Liver (tissue), 9 donors: Measurements from ENCODE around the gene SPTB. TPM values are rescaled to one million over a fixed set of nuclear protein-coding genes. Genes with fewer than 3 reads are reported as not detected.

ENCODE experiments used
- DNase-seq: peaks from one replicate; pipeline ENCODE4 v3.0.0-alpha.2; 2017; ENCODE audit warnings: low spot score
- H3K27ac ChIP-seq, 2 donors: one replicate each; pipeline ENCODE4 v1.7.0; 2013; ENCODE audit warnings: inconsistent platforms in 2 of 2, low read length in 2 of 2, control low read depth in 1 of 2, low read depth in 1 of 2, mild to moderate bottlenecking in 1 of 2
- H3K27me3 ChIP-seq, 4 donors: one replicate each; pipeline versions ENCODE4 v1.6.1 to v1.7.0; 2013; ENCODE audit warnings: low read length in 3 of 4, inconsistent platforms in 1 of 4, mild to moderate bottlenecking in 1 of 4, moderate library complexity in 1 of 4; ENCODE audit not compliant: control insufficient read depth in 4 of 4, insufficient read depth in 4 of 4
- H3K36me3 ChIP-seq, 4 donors: one replicate each; pipeline versions ENCODE4 v1.6.1 to v1.7.0; 2013; ENCODE audit warnings: low read length in 3 of 4, mild to moderate bottlenecking in 3 of 4, low read depth in 1 of 4, moderate library complexity in 1 of 4; ENCODE audit not compliant: control insufficient read depth in 4 of 4, insufficient read depth in 3 of 4
- H3K4me1 ChIP-seq, 4 donors: one replicate each; pipeline versions ENCODE4 v1.6.1 to v1.7.0; 2013; ENCODE audit warnings: low read length in 3 of 4, mild to moderate bottlenecking in 3 of 4, moderate library complexity in 1 of 4; ENCODE audit not compliant: control insufficient read depth in 4 of 4, insufficient read depth in 4 of 4
- H3K4me3 ChIP-seq, 3 donors: one replicate each; pipeline versions ENCODE4 v1.6.1 to v1.7.0; 2013; ENCODE audit warnings: low read length in 3 of 3, control low read depth in 1 of 3, low read depth in 1 of 3, mild to moderate bottlenecking in 1 of 3
- H3K9ac ChIP-seq, 2 donors: one replicate each; pipeline ENCODE4 v1.7.0; 2013; ENCODE audit warnings: low read length in 2 of 2, mild to moderate bottlenecking in 2 of 2, moderate library complexity in 2 of 2, control low read depth in 1 of 2, low read depth in 1 of 2
- H3K9me3 ChIP-seq, 4 donors: one replicate each; pipeline versions ENCODE4 v1.6.1 to v1.7.0; 2013; ENCODE audit warnings: low read length in 3 of 4; ENCODE audit not compliant: control insufficient read depth in 4 of 4
- EGR1 ChIP-seq, 2 donors: IDR thresholded peaks; 2 replicates each; pipeline ENCODE4 v1.6.1; 2016 to 2018; ENCODE audit warnings: antibody characterized with exemption in 2 of 2, low read depth in 2 of 2
- FOXA1 ChIP-seq: IDR thresholded peaks from 2 replicates; pipeline ENCODE4 v1.6.1; 2016; ENCODE audit warnings: antibody characterized with exemption
- FOXA2 ChIP-seq: IDR thresholded peaks from 2 replicates; pipeline ENCODE4 v1.6.1; 2016; ENCODE audit warnings: antibody characterized with exemption
- GABPA ChIP-seq, 2 donors: IDR thresholded peaks in 1 of 2; conservative IDR thresholded peaks in 1 of 2; 2 replicates each; pipeline ENCODE4 v1.6.1; 2016; ENCODE audit warnings: antibody characterized with exemption in 2 of 2, mild to moderate bottlenecking in 1 of 2, moderate library complexity in 1 of 2
- HNF4A ChIP-seq, 2 donors: conservative IDR thresholded peaks; 2 replicates each; pipeline ENCODE4 v1.6.1; 2016; ENCODE audit warnings: antibody characterized with exemption in 2 of 2, mild to moderate bottlenecking in 2 of 2
- JUND ChIP-seq, 2 donors: IDR thresholded peaks; 2 replicates each; pipeline ENCODE4 v1.6.1; 2016; ENCODE audit warnings: antibody characterized with exemption in 2 of 2
- NR2F2 ChIP-seq: IDR thresholded peaks from 2 replicates; pipeline ENCODE4 v1.6.1; 2016; ENCODE audit warnings: antibody characterized with exemption
- RAD21 ChIP-seq, 2 donors: IDR thresholded peaks; 2 replicates each; pipeline ENCODE4 v1.6.1; 2016; ENCODE audit warnings: antibody characterized with exemption in 2 of 2, mild to moderate bottlenecking in 2 of 2
- RXRA ChIP-seq, 2 donors: IDR thresholded peaks; 2 replicates each; pipeline ENCODE4 v1.6.1; 2017 to 2018; ENCODE audit warnings: antibody characterized with exemption in 2 of 2, mild to moderate bottlenecking in 1 of 2
- SP1 ChIP-seq: IDR thresholded peaks from 2 replicates; pipeline ENCODE4 v1.6.1; 2018; ENCODE audit warnings: antibody characterized with exemption, mild to moderate bottlenecking
- TAF1 ChIP-seq: conservative IDR thresholded peaks from 2 replicates; pipeline ENCODE4 v1.6.1; 2016; ENCODE audit warnings: antibody characterized with exemption, mild to moderate bottlenecking
- YY1 ChIP-seq: IDR thresholded peaks from 2 replicates; pipeline ENCODE4 v1.6.1; 2016; ENCODE audit warnings: antibody characterized with exemption, mild to moderate bottlenecking
- WGBS: extraction: QIAGEN DNeasy Blood & Tissue Kit; methylation state at CpG from one replicate; pipeline ENCODE4 v1.1.7; 2013; 5-methylcytosine and 5-hydroxymethylcytosine counted together
- polyA plus RNA-seq, 2 donors: library from polyadenylated mRNA; stranded (reverse) in 1 of 2; unstranded in 1 of 2; fragments of 200-250 nt in 1 of 2; fragments of >200 nt in 1 of 2; fragmentation: Nextera tagmentation in 1 of 2; extraction: Ambion mirVana in 1 of 2; gene quantifications; one replicate each; pipeline versions ENCODE4 v1.2.1 to v1.2.3, GENCODE V29; 2013 to 2015
- total RNA-seq, 2 donors: library from RNA; depleted of rRNA; stranded (reverse); fragments of >200 nt; gene quantifications; one replicate each; pipeline ENCODE4 v1.2.3, GENCODE V29; 2014
- TF ChIP-seq, protein P1 (sequence below): IDR thresholded peaks from 2 replicates; pipeline ENCODE4 v1.6.1; 2016; ENCODE audit warnings: antibody characterized with exemption
- TF ChIP-seq, protein P2 (sequence below): IDR thresholded peaks from 2 replicates; pipeline ENCODE4 v1.6.1; 2016; ENCODE audit warnings: antibody characterized with exemption
- TF ChIP-seq, protein P3 (sequence below): IDR thresholded peaks from 2 replicates; pipeline ENCODE4 v1.6.1; 2016; ENCODE audit warnings: antibody characterized with exemption, mild to moderate bottlenecking
- TF ChIP-seq, protein P4 (sequence below): IDR thresholded peaks from 2 replicates; pipeline ENCODE4 v1.6.1; 2016; ENCODE audit warnings: antibody characterized with exemption
- TF ChIP-seq, protein P5 (sequence below): fragments of 150-350 bp; IDR thresholded peaks from 2 replicates; pipeline ENCODE4 v1.5.1; 2017; ENCODE audit warnings: improper control_type of control experiment, low read depth, low read length; ENCODE audit not compliant: missing input control
- donor health status: healthy.
- donor health status: healthy.
- donor health status: healthy.
- donor health status: healthy.
- donor health status: healthy.

Gene SPTB
- total and polyA plus RNA-seq, 4 donors: 0.12 to 332 (median 0.26) TPM

DNA sequence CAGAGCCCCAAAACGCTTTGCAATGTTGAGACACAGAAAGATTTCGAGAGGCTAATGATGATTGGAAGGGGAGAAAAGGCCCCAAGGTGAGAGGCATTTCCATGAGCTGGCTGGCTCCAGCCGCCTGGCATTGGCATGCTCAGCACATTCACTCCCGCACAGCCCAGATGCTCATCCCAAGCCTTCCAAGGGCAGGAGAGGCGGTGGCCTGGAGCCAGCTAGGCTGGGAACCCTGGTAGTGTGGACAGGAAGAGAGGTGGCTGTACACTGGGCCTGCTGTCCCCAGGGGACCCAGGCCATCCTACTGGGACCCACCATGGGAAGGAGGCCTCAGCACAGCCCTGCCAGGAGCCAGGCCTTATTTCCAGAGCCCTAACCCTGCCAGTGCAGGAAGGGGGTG, 72.2 kb downstream of the SPTB start:
- TF ChIP-seq HNF4A (conservative IDR thresholded peaks at IDR 0.05) (no peak), FOXA2 (no peak), YY1 (no peak), NR2F2 (no peak), FOXA1 (no peak), EGR1 (IDR thresholded peaks at IDR 0.05; ENCODE audit: low read depth in 2 of 2) (no peak), GABPA (IDR thresholded peaks at IDR 0.05 in 1 of 2, conservative IDR thresholded peaks at IDR 0.05 in 1 of 2) (no peak), RXRA (IDR thresholded peaks at IDR 0.05) (no peak), SP1 (no peak), TAF1 (no peak), RAD21 (IDR thresholded peaks at IDR 0.05) (no peak), JUND (IDR thresholded peaks at IDR 0.05) (no peak)
- TF ChIP-seq, protein P1, sequence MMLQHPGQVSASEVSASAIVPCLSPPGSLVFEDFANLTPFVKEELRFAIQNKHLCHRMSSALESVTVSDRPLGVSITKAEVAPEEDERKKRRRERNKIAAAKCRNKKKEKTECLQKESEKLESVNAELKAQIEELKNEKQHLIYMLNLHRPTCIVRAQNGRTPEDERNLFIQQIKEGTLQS: no peak
- TF ChIP-seq, protein P2, sequence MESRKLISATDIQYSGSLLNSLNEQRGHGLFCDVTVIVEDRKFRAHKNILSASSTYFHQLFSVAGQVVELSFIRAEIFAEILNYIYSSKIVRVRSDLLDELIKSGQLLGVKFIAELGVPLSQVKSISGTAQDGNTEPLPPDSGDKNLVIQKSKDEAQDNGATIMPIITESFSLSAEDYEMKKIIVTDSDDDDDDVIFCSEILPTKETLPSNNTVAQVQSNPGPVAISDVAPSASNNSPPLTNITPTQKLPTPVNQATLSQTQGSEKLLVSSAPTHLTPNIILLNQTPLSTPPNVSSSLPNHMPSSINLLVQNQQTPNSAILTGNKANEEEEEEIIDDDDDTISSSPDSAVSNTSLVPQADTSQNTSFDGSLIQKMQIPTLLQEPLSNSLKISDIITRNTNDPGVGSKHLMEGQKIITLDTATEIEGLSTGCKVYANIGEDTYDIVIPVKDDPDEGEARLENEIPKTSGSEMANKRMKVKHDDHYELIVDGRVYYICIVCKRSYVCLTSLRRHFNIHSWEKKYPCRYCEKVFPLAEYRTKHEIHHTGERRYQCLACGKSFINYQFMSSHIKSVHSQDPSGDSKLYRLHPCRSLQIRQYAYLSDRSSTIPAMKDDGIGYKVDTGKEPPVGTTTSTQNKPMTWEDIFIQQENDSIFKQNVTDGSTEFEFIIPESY: no peak
- TF ChIP-seq, protein P3, sequence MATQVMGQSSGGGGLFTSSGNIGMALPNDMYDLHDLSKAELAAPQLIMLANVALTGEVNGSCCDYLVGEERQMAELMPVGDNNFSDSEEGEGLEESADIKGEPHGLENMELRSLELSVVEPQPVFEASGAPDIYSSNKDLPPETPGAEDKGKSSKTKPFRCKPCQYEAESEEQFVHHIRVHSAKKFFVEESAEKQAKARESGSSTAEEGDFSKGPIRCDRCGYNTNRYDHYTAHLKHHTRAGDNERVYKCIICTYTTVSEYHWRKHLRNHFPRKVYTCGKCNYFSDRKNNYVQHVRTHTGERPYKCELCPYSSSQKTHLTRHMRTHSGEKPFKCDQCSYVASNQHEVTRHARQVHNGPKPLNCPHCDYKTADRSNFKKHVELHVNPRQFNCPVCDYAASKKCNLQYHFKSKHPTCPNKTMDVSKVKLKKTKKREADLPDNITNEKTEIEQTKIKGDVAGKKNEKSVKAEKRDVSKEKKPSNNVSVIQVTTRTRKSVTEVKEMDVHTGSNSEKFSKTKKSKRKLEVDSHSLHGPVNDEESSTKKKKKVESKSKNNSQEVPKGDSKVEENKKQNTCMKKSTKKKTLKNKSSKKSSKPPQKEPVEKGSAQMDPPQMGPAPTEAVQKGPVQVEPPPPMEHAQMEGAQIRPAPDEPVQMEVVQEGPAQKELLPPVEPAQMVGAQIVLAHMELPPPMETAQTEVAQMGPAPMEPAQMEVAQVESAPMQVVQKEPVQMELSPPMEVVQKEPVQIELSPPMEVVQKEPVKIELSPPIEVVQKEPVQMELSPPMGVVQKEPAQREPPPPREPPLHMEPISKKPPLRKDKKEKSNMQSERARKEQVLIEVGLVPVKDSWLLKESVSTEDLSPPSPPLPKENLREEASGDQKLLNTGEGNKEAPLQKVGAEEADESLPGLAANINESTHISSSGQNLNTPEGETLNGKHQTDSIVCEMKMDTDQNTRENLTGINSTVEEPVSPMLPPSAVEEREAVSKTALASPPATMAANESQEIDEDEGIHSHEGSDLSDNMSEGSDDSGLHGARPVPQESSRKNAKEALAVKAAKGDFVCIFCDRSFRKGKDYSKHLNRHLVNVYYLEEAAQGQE: no peak
- TF ChIP-seq, protein P4, sequence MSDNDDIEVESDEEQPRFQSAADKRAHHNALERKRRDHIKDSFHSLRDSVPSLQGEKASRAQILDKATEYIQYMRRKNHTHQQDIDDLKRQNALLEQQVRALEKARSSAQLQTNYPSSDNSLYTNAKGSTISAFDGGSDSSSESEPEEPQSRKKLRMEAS: no peak
- TF ChIP-seq, protein P5, sequence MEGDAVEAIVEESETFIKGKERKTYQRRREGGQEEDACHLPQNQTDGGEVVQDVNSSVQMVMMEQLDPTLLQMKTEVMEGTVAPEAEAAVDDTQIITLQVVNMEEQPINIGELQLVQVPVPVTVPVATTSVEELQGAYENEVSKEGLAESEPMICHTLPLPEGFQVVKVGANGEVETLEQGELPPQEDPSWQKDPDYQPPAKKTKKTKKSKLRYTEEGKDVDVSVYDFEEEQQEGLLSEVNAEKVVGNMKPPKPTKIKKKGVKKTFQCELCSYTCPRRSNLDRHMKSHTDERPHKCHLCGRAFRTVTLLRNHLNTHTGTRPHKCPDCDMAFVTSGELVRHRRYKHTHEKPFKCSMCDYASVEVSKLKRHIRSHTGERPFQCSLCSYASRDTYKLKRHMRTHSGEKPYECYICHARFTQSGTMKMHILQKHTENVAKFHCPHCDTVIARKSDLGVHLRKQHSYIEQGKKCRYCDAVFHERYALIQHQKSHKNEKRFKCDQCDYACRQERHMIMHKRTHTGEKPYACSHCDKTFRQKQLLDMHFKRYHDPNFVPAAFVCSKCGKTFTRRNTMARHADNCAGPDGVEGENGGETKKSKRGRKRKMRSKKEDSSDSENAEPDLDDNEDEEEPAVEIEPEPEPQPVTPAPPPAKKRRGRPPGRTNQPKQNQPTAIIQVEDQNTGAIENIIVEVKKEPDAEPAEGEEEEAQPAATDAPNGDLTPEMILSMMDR: no peak

More for the DNA sequence above, 72.2 kb downstream of the SPTB start:
- no peaks in the 10 kb centered on the region for H3K36me3 ChIP-seq
- no peak overlapping the region for H3K9ac ChIP-seq
- peaks cover 0 to 3% (median 0%) of the 10 kb centered on the region in 4 donors for H3K4me1 ChIP-seq
- no peak overlapping the region for H3K27ac ChIP-seq
- DNase-seq: no peak
- H3K27me3 ChIP-seq: no peaks in the 10 kb centered on the region
- H3K9me3 ChIP-seq: no peaks in the 10 kb centered on the region
- WGBS: 80% methylated on average over 5 of the region's 5 CpGs
- no peak overlapping the region for H3K4me3 ChIP-seq
